K562 (cell line): ENCODE data around the gene NRTN.

Source experiments
- BRCA1 ChIP-seq, 2 experiments: fragments of 450-650 bp in 1 of 2; sonication (generic) in 1 of 2; formaldehyde crosslinking in 1 of 2; IDR thresholded peaks; 2 replicates each; pipeline versions ENCODE4 v1.5.0 to v1.6.1; 2017 to 2020; ENCODE audit warnings: mild to moderate bottlenecking in 1 of 2, missing genetic modification reagents in 1 of 2
- ELF1 ChIP-seq: fragments of 200-800 bp; sonication (Bioruptor generic); IDR thresholded peaks from 2 replicates; pipeline ENCODE4 v1.6.1; 2016; ENCODE audit warnings: missing genetic modification characterization, missing compliant biosample characterization
- ETV5 ChIP-seq: sonication (generic); formaldehyde crosslinking; IDR thresholded peaks from 2 replicates; pipeline ENCODE4 v1.4.0; 2020; ENCODE audit warnings: low read depth, mild to moderate bottlenecking, missing genetic modification reagents
- FOXA3 ChIP-seq, 2 experiments: fragments of 450-650 bp in 1 of 2; sonication (generic) in 1 of 2; formaldehyde crosslinking; IDR thresholded peaks in 1 of 2; conservative IDR thresholded peaks in 1 of 2; 2 replicates each; pipeline versions ENCODE4 v1.4.0 to v1.8.0; 2020 to 2022; ENCODE audit warnings: mild to moderate bottlenecking in 2 of 2, missing genetic modification reagents in 1 of 2
- NFXL1 ChIP-seq: fragments of 450-650 bp; formaldehyde crosslinking; IDR thresholded peaks from 2 replicates; pipeline ENCODE4 v1.4.0; 2021; ENCODE audit warnings: mild to moderate bottlenecking
- POLR2AphosphoS5 ChIP-seq: IDR thresholded peaks from 2 replicates; pipeline ENCODE4 v1.6.1; 2011; ENCODE audit warnings: mild to moderate bottlenecking, low read depth, low read length, moderate library complexity; ENCODE audit not compliant: control insufficient read depth, insufficient read depth
- ZNF232 ChIP-seq: sonication (generic); formaldehyde crosslinking; IDR thresholded peaks from 2 replicates; pipeline ENCODE4 v1.8.0; 2022; ENCODE audit warnings: mild to moderate bottlenecking, missing genetic modification reagents
- TF ChIP-seq, protein P1 (sequence below): fragments of 450-650 bp; IDR thresholded peaks from 2 replicates; pipeline ENCODE4 v1.6.1; 2017; ENCODE audit warnings: antibody characterized with exemption, mild to moderate bottlenecking
- TF ChIP-seq, protein P2 (sequence below), 3 experiments: IDR thresholded peaks in 2 of 3; conservative IDR thresholded peaks in 1 of 3; 2 replicates each; pipeline ENCODE4 v1.5.1; 2011 to 2012; ENCODE audit warnings: low read length in 3 of 3, mild to moderate bottlenecking in 3 of 3, control low read depth in 2 of 3, improper control_type of control experiment in 1 of 3, inconsistent platforms in 1 of 3, low read depth in 1 of 3, mixed read lengths in 1 of 3, moderate library complexity in 1 of 3; ENCODE audit not compliant: insufficient read depth in 2 of 3
- TF ChIP-seq, protein P3 (sequence below): sonication (generic); formaldehyde crosslinking; IDR thresholded peaks from 2 replicates; pipeline ENCODE4 v1.8.1; 2023; ENCODE audit warnings: mild to moderate bottlenecking, missing genetic modification reagents, moderate library complexity

DNA sequence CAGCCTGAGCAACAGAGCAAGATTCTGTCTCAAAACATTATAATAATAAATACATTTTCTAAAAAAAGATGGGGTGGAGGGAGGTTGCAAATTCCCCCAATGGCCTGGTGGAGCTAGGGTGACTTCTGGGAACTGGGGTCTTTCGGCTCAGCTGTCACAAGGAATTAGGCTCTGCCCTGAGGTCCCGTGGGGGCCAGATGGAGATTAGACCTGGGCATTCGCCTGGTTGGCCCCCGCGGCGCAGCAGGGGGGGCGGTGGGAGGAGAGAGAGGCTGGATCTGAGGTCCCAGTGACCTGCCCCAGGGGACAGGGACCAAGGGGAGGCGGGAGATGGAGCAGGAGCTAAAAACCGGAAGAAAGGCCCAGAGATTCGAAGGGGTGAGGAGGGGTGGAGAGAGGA lies 19.9 kb downstream of the NRTN start:
- TF ChIP-seq POLR2AphosphoS5 (no peak), ELF1 (tag) (no peak), BRCA1 (IDR thresholded peaks at IDR 0.05) (no peak), BRCA1 (CRISPR knock-in tag; IDR thresholded peaks at IDR 0.05) (no peak), FOXA3 (CRISPR knock-in tag; conservative IDR thresholded peaks at IDR 0.05 in 1 of 2, IDR thresholded peaks at IDR 0.05 in 1 of 2) (no peak), ZNF232 (no peak), NFXL1 (CRISPR knock-in tag) (no peak), ETV5 (CRISPR knock-in tag) (no peak)
- TF ChIP-seq, protein P1, sequence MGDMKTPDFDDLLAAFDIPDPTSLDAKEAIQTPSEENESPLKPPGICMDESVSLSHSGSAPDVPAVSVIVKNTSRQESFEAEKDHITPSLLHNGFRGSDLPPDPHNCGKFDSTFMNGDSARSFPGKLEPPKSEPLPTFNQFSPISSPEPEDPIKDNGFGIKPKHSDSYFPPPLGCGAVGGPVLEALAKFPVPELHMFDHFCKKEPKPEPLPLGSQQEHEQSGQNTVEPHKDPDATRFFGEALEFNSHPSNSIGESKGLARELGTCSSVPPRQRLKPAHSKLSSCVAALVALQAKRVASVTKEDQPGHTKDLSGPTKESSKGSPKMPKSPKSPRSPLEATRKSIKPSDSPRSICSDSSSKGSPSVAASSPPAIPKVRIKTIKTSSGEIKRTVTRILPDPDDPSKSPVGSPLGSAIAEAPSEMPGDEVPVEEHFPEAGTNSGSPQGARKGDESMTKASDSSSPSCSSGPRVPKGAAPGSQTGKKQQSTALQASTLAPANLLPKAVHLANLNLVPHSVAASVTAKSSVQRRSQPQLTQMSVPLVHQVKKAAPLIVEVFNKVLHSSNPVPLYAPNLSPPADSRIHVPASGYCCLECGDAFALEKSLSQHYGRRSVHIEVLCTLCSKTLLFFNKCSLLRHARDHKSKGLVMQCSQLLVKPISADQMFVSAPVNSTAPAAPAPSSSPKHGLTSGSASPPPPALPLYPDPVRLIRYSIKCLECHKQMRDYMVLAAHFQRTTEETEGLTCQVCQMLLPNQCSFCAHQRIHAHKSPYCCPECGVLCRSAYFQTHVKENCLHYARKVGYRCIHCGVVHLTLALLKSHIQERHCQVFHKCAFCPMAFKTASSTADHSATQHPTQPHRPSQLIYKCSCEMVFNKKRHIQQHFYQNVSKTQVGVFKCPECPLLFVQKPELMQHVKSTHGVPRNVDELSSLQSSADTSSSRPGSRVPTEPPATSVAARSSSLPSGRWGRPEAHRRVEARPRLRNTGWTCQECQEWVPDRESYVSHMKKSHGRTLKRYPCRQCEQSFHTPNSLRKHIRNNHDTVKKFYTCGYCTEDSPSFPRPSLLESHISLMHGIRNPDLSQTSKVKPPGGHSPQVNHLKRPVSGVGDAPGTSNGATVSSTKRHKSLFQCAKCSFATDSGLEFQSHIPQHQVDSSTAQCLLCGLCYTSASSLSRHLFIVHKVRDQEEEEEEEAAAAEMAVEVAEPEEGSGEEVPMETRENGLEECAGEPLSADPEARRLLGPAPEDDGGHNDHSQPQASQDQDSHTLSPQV = no peak
- TF ChIP-seq, protein P2, sequence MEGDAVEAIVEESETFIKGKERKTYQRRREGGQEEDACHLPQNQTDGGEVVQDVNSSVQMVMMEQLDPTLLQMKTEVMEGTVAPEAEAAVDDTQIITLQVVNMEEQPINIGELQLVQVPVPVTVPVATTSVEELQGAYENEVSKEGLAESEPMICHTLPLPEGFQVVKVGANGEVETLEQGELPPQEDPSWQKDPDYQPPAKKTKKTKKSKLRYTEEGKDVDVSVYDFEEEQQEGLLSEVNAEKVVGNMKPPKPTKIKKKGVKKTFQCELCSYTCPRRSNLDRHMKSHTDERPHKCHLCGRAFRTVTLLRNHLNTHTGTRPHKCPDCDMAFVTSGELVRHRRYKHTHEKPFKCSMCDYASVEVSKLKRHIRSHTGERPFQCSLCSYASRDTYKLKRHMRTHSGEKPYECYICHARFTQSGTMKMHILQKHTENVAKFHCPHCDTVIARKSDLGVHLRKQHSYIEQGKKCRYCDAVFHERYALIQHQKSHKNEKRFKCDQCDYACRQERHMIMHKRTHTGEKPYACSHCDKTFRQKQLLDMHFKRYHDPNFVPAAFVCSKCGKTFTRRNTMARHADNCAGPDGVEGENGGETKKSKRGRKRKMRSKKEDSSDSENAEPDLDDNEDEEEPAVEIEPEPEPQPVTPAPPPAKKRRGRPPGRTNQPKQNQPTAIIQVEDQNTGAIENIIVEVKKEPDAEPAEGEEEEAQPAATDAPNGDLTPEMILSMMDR (IDR thresholded peaks at IDR 0.05 in 2 of 3, conservative IDR thresholded peaks at IDR 0.05 in 1 of 3; ENCODE audit: insufficient read depth in 2 of 3, low read depth in 1 of 3, low read length in 3 of 3) = no peak
- TF ChIP-seq, protein P3, sequence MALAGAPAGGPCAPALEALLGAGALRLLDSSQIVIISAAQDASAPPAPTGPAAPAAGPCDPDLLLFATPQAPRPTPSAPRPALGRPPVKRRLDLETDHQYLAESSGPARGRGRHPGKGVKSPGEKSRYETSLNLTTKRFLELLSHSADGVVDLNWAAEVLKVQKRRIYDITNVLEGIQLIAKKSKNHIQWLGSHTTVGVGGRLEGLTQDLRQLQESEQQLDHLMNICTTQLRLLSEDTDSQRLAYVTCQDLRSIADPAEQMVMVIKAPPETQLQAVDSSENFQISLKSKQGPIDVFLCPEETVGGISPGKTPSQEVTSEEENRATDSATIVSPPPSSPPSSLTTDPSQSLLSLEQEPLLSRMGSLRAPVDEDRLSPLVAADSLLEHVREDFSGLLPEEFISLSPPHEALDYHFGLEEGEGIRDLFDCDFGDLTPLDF (CRISPR knock-in tag) = no peak
